Immature natural killer cell (primary cell): Measurements from ENCODE around the gene PDIA2. TPM values are rescaled to one million over a fixed set of nuclear protein-coding genes. Genes with fewer than 3 reads are reported as not detected.
A peak's percentile ranks its signal among the peaks of the same experiment; 100 is the strongest.

Source experiments
- DNase-seq, 3 donors: peaks; one replicate each; pipeline ENCODE4 v3.0.0; 2022; ENCODE audit warnings: mixed read lengths in 1 of 3
- H3K27ac Mint-ChIP-seq, 6 donors: one replicate each; pipeline ENCODE4 v1.8.0; 2020; ENCODE audit warnings: mixed read lengths in 6 of 6, mild to moderate bottlenecking in 5 of 6, inconsistent platforms in 4 of 6, moderate library complexity in 3 of 6
- H3K27me3 Mint-ChIP-seq, 3 donors: one replicate each; pipeline ENCODE4 v1.8.0; 2020 to 2021; ENCODE audit warnings: low read depth in 3 of 3, mild to moderate bottlenecking in 3 of 3, mixed read lengths in 3 of 3, moderate library complexity in 3 of 3, inconsistent platforms in 1 of 3
- H3K36me3 Mint-ChIP-seq, 3 donors: one replicate each; pipeline ENCODE4 v1.8.0; 2020; ENCODE audit warnings: mixed read lengths in 3 of 3, inconsistent platforms in 2 of 3, mild to moderate bottlenecking in 2 of 3
- H3K4me1 Mint-ChIP-seq, 2 donors: one replicate each; pipeline ENCODE4 v1.8.0; 2020; ENCODE audit warnings: inconsistent platforms in 2 of 2, mild to moderate bottlenecking in 2 of 2, mixed read lengths in 2 of 2, moderate library complexity in 1 of 2
- H3K4me3 Mint-ChIP-seq, 5 donors: one replicate each; pipeline ENCODE4 v1.8.0; 2020; ENCODE audit warnings: mild to moderate bottlenecking in 5 of 5, mixed read lengths in 5 of 5, inconsistent platforms in 3 of 5, moderate library complexity in 3 of 5
- H3K9me3 Mint-ChIP-seq, 6 donors: one replicate each; pipeline ENCODE4 v1.8.0; 2020; ENCODE audit warnings: mild to moderate bottlenecking in 6 of 6, mixed read lengths in 6 of 6, inconsistent platforms in 4 of 6, moderate library complexity in 3 of 6
- polyA plus RNA-seq, 3 donors: library from polyadenylated mRNA; unstranded; fragments of 300-500 nt; fragmentation: Illumina TruSeq; gene quantifications; one replicate each; pipeline ENCODE4 v1.2.3, GENCODE V29; 2021

Gene PDIA2
- polyA plus RNA-seq, 3 donors from 2014 or later = not detected

GRCh38 chr16:278863-279366 lies 4.0 kb upstream of the PDIA2 start:
- peaks cover 8 to 15% (median 12%) of the 10 kb centered on the region in 3 donors for H3K27me3 Mint-ChIP-seq
- H3K4me1 Mint-ChIP-seq = peaks cover 10 to 13% of the 10 kb centered on the region in 2 donors
- no peaks in the 10 kb centered on the region for H3K9me3 Mint-ChIP-seq
- no peak overlapping the region for H3K27ac Mint-ChIP-seq
- H3K4me3 Mint-ChIP-seq = peak overlapping the region in 3 of 5 donors; percentile 1 to 24 (median 18)
- no peaks in the 10 kb centered on the region for H3K36me3 Mint-ChIP-seq
- peak; percentile 38 to 44 (median 41) for DNase-seq

- no peak overlapping the region for H3K4me3 Mint-ChIP-seq
- no peak overlapping the region for H3K27ac Mint-ChIP-seq
- peaks cover 10 to 13% of the 10 kb centered on the region in 2 donors for H3K4me1 Mint-ChIP-seq
- no peaks in the 10 kb centered on the region for H3K36me3 Mint-ChIP-seq
- DNase-seq = no peak
- no peaks in the 10 kb centered on the region for H3K9me3 Mint-ChIP-seq
- peaks cover 8 to 15% (median 12%) of the 10 kb centered on the region in 3 donors for H3K27me3 Mint-ChIP-seq
These were observed 3.4 kb upstream of the PDIA2 start for GRCh38 chr16:279531-279930.

GRCh38 chr16:280005-280460 lies 2.9 kb upstream of the PDIA2 start:
- DNase-seq = no peak
- Mint-ChIP-seq H3K27ac (no peak overlapping the region), H3K27me3 (peaks cover 6 to 15% (median 12%) of the 10 kb centered on the region in 3 donors), H3K4me1 (peaks cover 10 to 13% of the 10 kb centered on the region in 2 donors), H3K4me3 (no peak overlapping the region), H3K36me3 (no peaks in the 10 kb centered on the region), H3K9me3 (no peaks in the 10 kb centered on the region)

- Mint-ChIP-seq H3K9me3 (no peaks in the 10 kb centered on the region), H3K27ac (no peak within 1 kb of the TSS), H3K4me1 (peaks cover 10 to 13% of the 10 kb centered on the region in 2 donors)
These were observed 2.4 kb upstream of the PDIA2 start, which contains the start of gene ARHGDIG for GRCh38 chr16:280552-280951. Gene ARHGDIG, plus strand, starts transcription at chr16:280591. Its CDS starts 90 bp downstream, at chr16:280681.

GRCh38 chr16:280991-281659 lies 1.8 kb upstream of the PDIA2 start:
- H3K4me3 Mint-ChIP-seq = no peak overlapping the region
- peaks cover 6 to 12% (median 12%) of the 10 kb centered on the region in 3 donors for H3K27me3 Mint-ChIP-seq
- no peaks in the 10 kb centered on the region for H3K36me3 Mint-ChIP-seq
- no peaks in the 10 kb centered on the region for H3K9me3 Mint-ChIP-seq
- no peak for DNase-seq
- H3K27ac Mint-ChIP-seq = no peak overlapping the region
- peaks cover 10 to 12% of the 10 kb centered on the region in 2 donors for H3K4me1 Mint-ChIP-seq

More at GRCh38 chr16:280552-280951, 2.4 kb upstream of the PDIA2 start, which contains the start of gene ARHGDIG:
- Mint-ChIP-seq H3K36me3 (no peaks in the 10 kb centered on the region), H3K27me3 (peaks cover 6 to 12% (median 12%) of the 10 kb centered on the region in 3 donors), H3K4me3 (no peak within 1 kb of the TSS)
- DNase-seq = no peak

- H3K4me3 Mint-ChIP-seq = no peak overlapping the region
- H3K9me3 Mint-ChIP-seq = no peaks in the 10 kb centered on the region
- no peak for DNase-seq
- no peak overlapping the region for H3K27ac Mint-ChIP-seq
- peaks cover 10 to 15% (median 12%) of the 10 kb centered on the region in 3 donors for H3K27me3 Mint-ChIP-seq
- H3K4me1 Mint-ChIP-seq = peaks cover 10 to 12% of the 10 kb centered on the region in 2 donors
- H3K36me3 Mint-ChIP-seq = peaks cover 0 to 4% (median 0%) of the 10 kb centered on the region in 3 donors
These were observed 1.2 kb upstream of the PDIA2 start for GRCh38 chr16:281660-282255.

GRCh38 chr16:282491-282890 lies 473 bp upstream of the PDIA2 start:
- peaks cover 10 to 12% of the 10 kb centered on the region in 2 donors for H3K4me1 Mint-ChIP-seq
- no peaks in the 10 kb centered on the region for H3K9me3 Mint-ChIP-seq
- no peak overlapping the region for H3K4me3 Mint-ChIP-seq
- no peak overlapping the region for H3K27ac Mint-ChIP-seq
- H3K36me3 Mint-ChIP-seq = peaks cover 0 to 4% (median 0%) of the 10 kb centered on the region in 3 donors
- H3K27me3 Mint-ChIP-seq = peaks cover 7 to 18% (median 10%) of the 10 kb centered on the region in 3 donors
- DNase-seq = no peak

- no peak overlapping the region for H3K4me3 Mint-ChIP-seq
- no peak overlapping the region for H3K27ac Mint-ChIP-seq
- H3K36me3 Mint-ChIP-seq = peaks cover 0 to 8% (median 4%) of the 10 kb centered on the region in 3 donors
- H3K4me1 Mint-ChIP-seq = peaks cover under 1 to 4% of the 10 kb centered on the region in 2 donors
- no peaks in the 10 kb centered on the region for H3K9me3 Mint-ChIP-seq
- H3K27me3 Mint-ChIP-seq = peaks cover 0 to 15% (median 13%) of the 10 kb centered on the region in 3 donors
- DNase-seq = no peak
These were observed 1.5 kb downstream of the PDIA2 start for GRCh38 chr16:284204-285120.

GRCh38 chr16:285146-286055 lies 2.4 kb downstream of the PDIA2 start:
- Mint-ChIP-seq H3K27me3 (peaks cover 0 to 15% (median 13%) of the 10 kb centered on the region in 3 donors), H3K27ac (no peak overlapping the region), H3K9me3 (no peaks in the 10 kb centered on the region), H3K36me3 (peaks cover 0 to 8% (median 4%) of the 10 kb centered on the region in 3 donors), H3K4me3 (no peak overlapping the region), H3K4me1 (peaks cover 0 to 4% of the 10 kb centered on the region in 2 donors)
- no peak for DNase-seq

GRCh38 chr16:286491-287297 lies 3.7 kb downstream of the PDIA2 start:
- Mint-ChIP-seq H3K9me3 (no peaks in the 10 kb centered on the region), H3K4me3 (no peak overlapping the region)

GRCh38 chr16:287298-287811 lies 4.4 kb downstream of the PDIA2 start:
- Mint-ChIP-seq H3K4me3 (no peak overlapping the region), H3K9me3 (no peaks in the 10 kb centered on the region), H3K27me3 (peaks cover 0 to 16% (median 11%) of the 10 kb centered on the region in 3 donors), H3K36me3 (peaks cover 0 to 13% (median 4%) of the 10 kb centered on the region in 3 donors), H3K4me1 (peaks cover 0 to 5% of the 10 kb centered on the region in 2 donors), H3K27ac (no peak overlapping the region)
- DNase-seq = no peak

More at GRCh38 chr16:286491-287297, 3.7 kb downstream of the PDIA2 start:
- H3K27me3 Mint-ChIP-seq = peaks cover 0 to 12% (median 11%) of the 10 kb centered on the region in 3 donors
- DNase-seq = no peak
- H3K4me1 Mint-ChIP-seq = peaks cover 0 to 4% of the 10 kb centered on the region in 2 donors
- peaks cover 0 to 11% (median 4%) of the 10 kb centered on the region in 3 donors for H3K36me3 Mint-ChIP-seq
- H3K27ac Mint-ChIP-seq = no peak overlapping the region
